SK-N-SH (cell line): Measurements from ENCODE around the gene SAMD4B. TPM values are rescaled to one million over a fixed set of nuclear protein-coding genes. Genes with fewer than 3 reads are reported as not detected.

Experiments
- CTCF ChIA-PET: fragments of 300-600, 350-600 bp; formaldehyde crosslinking; extraction: SDS; loops from one replicate; lab custom pipeline; 2021; lab: Yijun Ruan, JAX
- POLR2A ChIA-PET: fragments of 350-600 bp; sonication (Branson Sonifier 250); formaldehyde crosslinking; extraction: SDS; loops from one replicate; lab custom pipeline; 2020; ENCODE audit warnings: antibody characterized with exemption, inconsistent platforms; lab: Yijun Ruan, JAX
- DNase-seq: peaks from one replicate; pipeline ENCODE4 v3.0.0; 2012
- H2AFZ ChIP-seq: fragments of 200-600 bp; sonication (generic); 2 replicates; pipeline ENCODE4 v1.8.1; 2016; ENCODE audit warnings: antibody characterized with exemption, mild to moderate bottlenecking, low read depth
- H3F3A ChIP-seq: fragments of 200-600 bp; sonication (generic); replicated peaks from 2 replicates; pipeline ENCODE3; 2016; ENCODE audit warnings: antibody characterized with exemption, mild to moderate bottlenecking; ENCODE audit not compliant: insufficient read depth
- H3K27ac ChIP-seq, 2 experiments: fragments of 200-500 bp in 1 of 2; fragments of 200-600 bp in 1 of 2; sonication (Bioruptor generic) in 1 of 2; sonication (generic), shearing (Covaris generic) in 1 of 2; 2 replicates each; pipeline versions ENCODE4 v1.5.1 to v1.6.1; 2014 to 2016; ENCODE audit warnings: low read depth in 2 of 2, inconsistent platforms in 1 of 2, low read length in 1 of 2, mild to moderate bottlenecking in 1 of 2, mixed read lengths in 1 of 2
- H3K27me3 ChIP-seq: fragments of 200-600 bp; sonication (generic), shearing (Covaris generic); 2 replicates; pipeline ENCODE4 v1.6.1; 2016; ENCODE audit warnings: mixed run types; ENCODE audit not compliant: insufficient read depth
- H3K36me3 ChIP-seq, 2 experiments: fragments of 200-500 bp in 1 of 2; fragments of 200-600 bp in 1 of 2; sonication (Bioruptor generic) in 1 of 2; sonication (generic) in 1 of 2; replicated peaks in 1 of 2; 2 replicates each; pipeline versions ENCODE3 to v1.5.1; 2014 to 2016; ENCODE audit warnings: low read length in 1 of 2, mild to moderate bottlenecking in 1 of 2; ENCODE audit not compliant: insufficient read depth in 2 of 2, control insufficient read depth in 1 of 2
- H3K4me1 ChIP-seq, 2 experiments: fragments of 200-500 bp in 1 of 2; fragments of 200-600 bp in 1 of 2; sonication (Bioruptor generic) in 1 of 2; sonication (generic), shearing (Covaris generic) in 1 of 2; 2 replicates each; pipeline versions ENCODE4 v1.5.1 to v1.6.1; 2014 to 2016; ENCODE audit warnings: low read depth in 1 of 2, low read length in 1 of 2, mixed run types in 1 of 2; ENCODE audit not compliant: insufficient read depth in 2 of 2, control insufficient read depth in 1 of 2
- H3K4me2 ChIP-seq: fragments of 200-600 bp; sonication (generic), shearing (Covaris generic); 2 replicates; pipeline ENCODE4 v1.6.1; 2017; ENCODE audit warnings: mixed run types
- H3K4me3 ChIP-seq, 2 experiments: fragments of 200-500 bp in 1 of 2; fragments of 200-600 bp in 1 of 2; sonication (Bioruptor generic) in 1 of 2; sonication (generic), shearing (Covaris generic) in 1 of 2; 2 replicates each; pipeline versions ENCODE4 v1.5.1 to v1.8.1; 2014 to 2016; ENCODE audit warnings: low read depth in 2 of 2, inconsistent platforms in 1 of 2, low read length in 1 of 2, mild to moderate bottlenecking in 1 of 2, mixed read lengths in 1 of 2, moderate library complexity in 1 of 2
- H3K79me2 ChIP-seq: fragments of 200-600 bp; sonication (generic); 2 replicates; pipeline ENCODE4 v1.8.1; 2017; ENCODE audit warnings: mild to moderate bottlenecking; ENCODE audit not compliant: insufficient read depth
- H3K9ac ChIP-seq: fragments of 200-600 bp; sonication (generic); 2 replicates; pipeline ENCODE4 v1.6.1; 2017; ENCODE audit warnings: mixed run types
- H3K9me2 ChIP-seq: fragments of 200-600 bp; sonication (generic); 2 replicates; pipeline ENCODE4 v1.6.1; 2017; ENCODE audit warnings: mixed run types
- H3K9me3 ChIP-seq: fragments of 200-600 bp; sonication (generic); 2 replicates; pipeline ENCODE4 v1.6.1; 2017; ENCODE audit warnings: mixed run types, mild to moderate bottlenecking, moderate library complexity
- H4K20me1 ChIP-seq: fragments of 200-600 bp; sonication (generic); 2 replicates; pipeline ENCODE4 v1.6.1; 2017; ENCODE audit warnings: mild to moderate bottlenecking, mixed run types; ENCODE audit not compliant: insufficient read depth
- CTCF ChIP-seq: fragments of 200-600 bp; sonication (generic); IDR thresholded peaks from 2 replicates; pipeline ENCODE4 v1.6.1; 2017; ENCODE audit warnings: antibody characterized with exemption, mild to moderate bottlenecking, moderate library complexity
- ELF1 ChIP-seq: IDR thresholded peaks from 2 replicates; pipeline ENCODE4 v1.4.0; 2012
- GABPA ChIP-seq: IDR thresholded peaks from 2 replicates; pipeline ENCODE4 v1.4.0; 2012; ENCODE audit warnings: low read depth, mild to moderate bottlenecking
- GATA2 ChIP-seq: sonication (generic); formaldehyde crosslinking; IDR thresholded peaks from 2 replicates; pipeline ENCODE4 v1.5.0; 2020; ENCODE audit warnings: mild to moderate bottlenecking, missing genetic modification reagents
- JUND ChIP-seq: IDR thresholded peaks from 2 replicates; pipeline ENCODE4 v1.4.0; 2012
- MEF2A ChIP-seq: IDR thresholded peaks from 2 replicates; pipeline ENCODE4 v1.4.0; 2012; ENCODE audit warnings: low read depth, borderline replicate concordance
- NFIC ChIP-seq: IDR thresholded peaks from 2 replicates; pipeline ENCODE4 v1.4.0; 2012; ENCODE audit warnings: borderline replicate concordance
- NRF1 ChIP-seq: IDR thresholded peaks from 2 replicates; pipeline ENCODE4 v1.6.1; 2012; ENCODE audit warnings: low read depth, mild to moderate bottlenecking, low read length
- PBX3 ChIP-seq: IDR thresholded peaks from 2 replicates; pipeline ENCODE4; 2012
- RAD21 ChIP-seq: IDR thresholded peaks from 2 replicates; pipeline ENCODE4 v1.6.1; 2012; ENCODE audit warnings: mild to moderate bottlenecking, low read length
- RCOR1 ChIP-seq: fragments of 150-350 bp; IDR thresholded peaks from 2 replicates; pipeline ENCODE4 v1.6.1; 2017; ENCODE audit warnings: antibody characterized with exemption, low read length
- REST ChIP-seq: IDR thresholded peaks from 2 replicates; pipeline ENCODE4 v1.6.1; 2012; ENCODE audit warnings: mild to moderate bottlenecking, low read depth, low read length, moderate library complexity
- RFX5 ChIP-seq: IDR thresholded peaks from 2 replicates; pipeline ENCODE4 v1.6.1; 2012; ENCODE audit warnings: mild to moderate bottlenecking, improper control_type of control experiment, low read length
- SIN3A ChIP-seq: IDR thresholded peaks from 2 replicates; pipeline ENCODE4 v1.6.1; 2012; ENCODE audit warnings: low read depth, mild to moderate bottlenecking, low read length, moderate library complexity, borderline replicate concordance
- SMC3 ChIP-seq: IDR thresholded peaks from 2 replicates; pipeline ENCODE4 v1.6.1; 2012; ENCODE audit warnings: low read depth, low read length, improper control_type of control experiment
- TCF12 ChIP-seq: IDR thresholded peaks from 2 replicates; pipeline ENCODE4 v1.4.0; 2012
- USF1 ChIP-seq: IDR thresholded peaks from 2 replicates; pipeline ENCODE4 v1.4.0; 2012; ENCODE audit warnings: low read depth, borderline replicate concordance
- USF2 ChIP-seq: fragments of 150-350 bp; IDR thresholded peaks from 2 replicates; pipeline ENCODE4 v1.6.1; 2017; ENCODE audit warnings: antibody characterized with exemption, low read length, low read depth, borderline replicate concordance
- ZBTB33 ChIP-seq: IDR thresholded peaks from 2 replicates; pipeline ENCODE4 v1.4.0; 2012; ENCODE audit warnings: low read depth, borderline replicate concordance
- WGBS: methylation state at CpG from one replicate; pipeline ENCODE4 v1.1.6; 2017; ENCODE audit warnings: low lambda C conversion rate; 5-methylcytosine and 5-hydroxymethylcytosine counted together
- polyA plus RNA-seq, 3 experiments: library from polyadenylated mRNA; depleted of rRNA; stranded (reverse); fragments of >200 nt; gene quantifications; 2 replicates each; pipeline ENCODE4 v1.2.3, GENCODE V29; 2012

The SAMD4B gene
- polyA plus RNA-seq, 1 of the 3 experiments (the other 2 are of a cell fraction): 83.0 TPM

- peaks cover 7% of the 10 kb centered on the region for H3F3A ChIP-seq
- TF ChIP-seq PBX3: no peak
- TF ChIP-seq NRF1: no peak
- no peak for TF ChIP-seq GABPA
- TF ChIP-seq SIN3A: no peak
- TF ChIP-seq RFX5: no peak
- no peak for TF ChIP-seq JUND
- no peak for TF ChIP-seq CTCF
- no peak for TF ChIP-seq USF2
- no peak for TF ChIP-seq ELF1
- TF ChIP-seq MEF2A: no peak
- no peak for TF ChIP-seq REST
- no peak for TF ChIP-seq SMC3
- no peak for TF ChIP-seq RAD21
- no peak for TF ChIP-seq RCOR1
- TF ChIP-seq USF1: no peak
- TF ChIP-seq TCF12: no peak
- no peak for TF ChIP-seq ZBTB33
- TF ChIP-seq GATA2 (CRISPR knock-in tag): no peak
- no peak for TF ChIP-seq NFIC
- H3K4me2 ChIP-seq: no peak overlapping the region
- no peak overlapping the region for H3K4me3 ChIP-seq
- no peak overlapping the region for H3K27ac ChIP-seq
- H3K9me2 ChIP-seq: no peaks in the 10 kb centered on the region
- CTCF ChIA-PET: interaction anchor here (1.5 kb wide), 1 partner anchor 14 kb away, joined by 3 read pairs; no protein-coding TSS in a partner anchor
- no peaks in the 10 kb centered on the region for H3K9me3 ChIP-seq
- POLR2A ChIA-PET: interaction anchor here (2.1 kb wide), 1 partner anchor 17 kb away, joined by 12 read pairs; the partner anchor contains the start of gene RPS16
- peaks cover 18 to 27% of the 10 kb centered on the region in 2 experiments for H3K36me3 ChIP-seq
- 86% methylated on average over 9 of the region's 9 CpGs for WGBS
- no peaks in the 10 kb centered on the region for H3K27me3 ChIP-seq
- peaks cover 7 to 15% of the 10 kb centered on the region in 2 experiments; a peak in 2 of 4 replicates for H3K4me1 ChIP-seq
- no peak overlapping the region for H3K9ac ChIP-seq
- H4K20me1 ChIP-seq: peaks cover 10% of the 10 kb centered on the region; the same call in 1 of the 2 replicates
- DNase-seq: no peak
- H2AFZ ChIP-seq: no peak overlapping the region
- peaks cover 35% of the 10 kb centered on the region for H3K79me2 ChIP-seq
Measured at GRCh38 chr19:39419003-39419402, 76.8 kb downstream of the SAMD4B start.
